Chondrocyte (in vitro differentiated cells): ENCODE measurements around the gene DCST1. TPM values are rescaled to one million over a fixed set of nuclear protein-coding genes. Genes with fewer than 3 reads are reported as not detected.

Experiments
- DNase-seq: peaks from one replicate; pipeline ENCODE4 v3.0.0; 2021; ENCODE audit warnings: mixed read lengths, low spot score
- H3K27ac Mint-ChIP-seq: one replicate; pipeline ENCODE4 v1.8.0; 2021; ENCODE audit warnings: mild to moderate bottlenecking, moderate library complexity, mixed read lengths; ENCODE audit not compliant: unreplicated experiment
- H3K27me3 Mint-ChIP-seq: 2 replicates; pipeline ENCODE4 v1.8.0; 2021; ENCODE audit warnings: low read depth, mixed read lengths
- H3K36me3 Mint-ChIP-seq: 2 replicates; pipeline ENCODE4 v1.8.0; 2021; ENCODE audit warnings: low read depth, mixed read lengths
- H3K4me1 Mint-ChIP-seq: 2 replicates; pipeline ENCODE4 v1.8.0; 2021; ENCODE audit warnings: low read depth, mild to moderate bottlenecking, mixed read lengths
- H3K4me3 Mint-ChIP-seq: one replicate; pipeline ENCODE4 v1.8.0; 2021; ENCODE audit warnings: mild to moderate bottlenecking, moderate library complexity, mixed read lengths; ENCODE audit not compliant: unreplicated experiment
- H3K9me3 Mint-ChIP-seq: 2 replicates; pipeline ENCODE4 v1.8.0; 2021; ENCODE audit warnings: low read depth, mixed read lengths
- CTCF ChIP-seq: fragments of 200-600 bp; sonication (generic); IDR thresholded peaks from 2 replicates; pipeline ENCODE4 v1.5.0; 2021; ENCODE audit warnings: antibody characterized with exemption, mild to moderate bottlenecking, moderate library complexity
- total RNA-seq: library from RNA; stranded (reverse); gene quantifications from 3 replicates; pipeline ENCODE4 v1.2.1, GENCODE V29; 2021

The DCST1 gene
- total RNA-seq, 1 donor from 2014 or later: not detected

GRCh38 chr1:155084722-155085503 is 51.3 kb downstream of the DCST1 start:
- no peaks in the 10 kb centered on the region for H3K9me3 Mint-ChIP-seq
- peak overlapping the region; percentile 97 for H3K27ac Mint-ChIP-seq
- peaks cover 4% of the 10 kb centered on the region for H3K36me3 Mint-ChIP-seq
- peak; percentile 98 for DNase-seq
- H3K27me3 Mint-ChIP-seq: peaks cover 19% of the 10 kb centered on the region
- peaks cover 35% of the 10 kb centered on the region for H3K4me1 Mint-ChIP-seq
- peak; percentile 89 for TF ChIP-seq CTCF
- peak overlapping the region; percentile 96 for H3K4me3 Mint-ChIP-seq

GRCh38 chr1:155085504-155086127 is 52.0 kb downstream of the DCST1 start:
- H3K4me1 Mint-ChIP-seq: peaks cover 35% of the 10 kb centered on the region
- no peak for DNase-seq
- H3K4me3 Mint-ChIP-seq: peak overlapping the region; percentile 96
- no peaks in the 10 kb centered on the region for H3K9me3 Mint-ChIP-seq
- H3K36me3 Mint-ChIP-seq: peaks cover 4% of the 10 kb centered on the region
- no peak for TF ChIP-seq CTCF
- peaks cover 19% of the 10 kb centered on the region for H3K27me3 Mint-ChIP-seq
- peak overlapping the region; percentile 97 for H3K27ac Mint-ChIP-seq

- DNase-seq: no peak
- H3K9me3 Mint-ChIP-seq: no peaks in the 10 kb centered on the region
- peaks cover 33% of the 10 kb centered on the region for H3K4me1 Mint-ChIP-seq
- H3K36me3 Mint-ChIP-seq: peaks cover 4% of the 10 kb centered on the region
- H3K27ac Mint-ChIP-seq: no peak overlapping the region
- TF ChIP-seq CTCF: peak; percentile 99
- H3K4me3 Mint-ChIP-seq: peak overlapping the region; percentile 42
- H3K27me3 Mint-ChIP-seq: peaks cover 16% of the 10 kb centered on the region
Measured at GRCh38 chr1:155086128-155086741, 52.6 kb downstream of the DCST1 start.

- Mint-ChIP-seq H3K4me3 (no peak overlapping the region), H3K27me3 (peaks cover 11% of the 10 kb centered on the region), H3K4me1 (peaks cover 32% of the 10 kb centered on the region), H3K27ac (no peak overlapping the region), H3K36me3 (no peaks in the 10 kb centered on the region), H3K9me3 (no peaks in the 10 kb centered on the region)
- TF ChIP-seq CTCF: no peak
- no peak for DNase-seq
Measured at GRCh38 chr1:155086856-155087535, 53.4 kb downstream of the DCST1 start.
